GM20431 (cell line): Measurements from ENCODE around the gene ESYT1.

ENCODE experiments used
- in situ Hi-C: fragments of 300-500 bp; cut with MseI, MboI; formaldehyde crosslinking; loops from one replicate; pipeline ENCODE4 v1.15.0; 2020; ENCODE audit warnings: low sequenced_read_pairs; ENCODE audit not compliant: unreplicated experiment

ESYT1 gene

DNA sequence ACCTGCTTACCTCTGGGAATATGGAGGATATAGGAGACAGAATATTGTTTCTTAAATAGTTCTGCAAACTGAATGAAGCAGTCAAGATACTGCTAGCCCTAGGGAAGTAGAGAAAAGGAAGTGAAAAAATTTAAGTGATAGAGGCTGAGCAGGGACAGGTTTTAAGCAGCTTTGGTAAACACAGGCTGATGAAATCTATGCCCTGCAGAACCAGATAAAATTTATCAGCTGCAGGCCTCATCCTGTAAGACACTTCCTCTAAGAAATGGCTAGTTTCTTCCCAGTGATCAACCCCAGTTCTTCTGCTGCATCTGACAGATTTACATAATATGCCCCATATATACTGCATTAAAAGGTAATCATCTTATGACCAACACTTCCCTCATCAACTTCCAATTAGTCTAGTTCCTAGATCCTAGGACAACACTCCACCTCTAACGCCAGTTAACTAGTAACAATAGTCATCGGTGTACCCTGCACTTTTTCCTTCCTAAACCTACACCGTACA, 1.3 kb upstream of the ESYT1 start:
- in situ Hi-C loops: no loop called here

- in situ Hi-C loops: no loop called here
Observed at GRCh38 chr12:56127485-56127887, 581 bp upstream of the ESYT1 start.

GRCh38 chr12:56128670-56129205, 671 bp downstream of the ESYT1 start:
- in situ Hi-C loops: no loop called here

DNA sequence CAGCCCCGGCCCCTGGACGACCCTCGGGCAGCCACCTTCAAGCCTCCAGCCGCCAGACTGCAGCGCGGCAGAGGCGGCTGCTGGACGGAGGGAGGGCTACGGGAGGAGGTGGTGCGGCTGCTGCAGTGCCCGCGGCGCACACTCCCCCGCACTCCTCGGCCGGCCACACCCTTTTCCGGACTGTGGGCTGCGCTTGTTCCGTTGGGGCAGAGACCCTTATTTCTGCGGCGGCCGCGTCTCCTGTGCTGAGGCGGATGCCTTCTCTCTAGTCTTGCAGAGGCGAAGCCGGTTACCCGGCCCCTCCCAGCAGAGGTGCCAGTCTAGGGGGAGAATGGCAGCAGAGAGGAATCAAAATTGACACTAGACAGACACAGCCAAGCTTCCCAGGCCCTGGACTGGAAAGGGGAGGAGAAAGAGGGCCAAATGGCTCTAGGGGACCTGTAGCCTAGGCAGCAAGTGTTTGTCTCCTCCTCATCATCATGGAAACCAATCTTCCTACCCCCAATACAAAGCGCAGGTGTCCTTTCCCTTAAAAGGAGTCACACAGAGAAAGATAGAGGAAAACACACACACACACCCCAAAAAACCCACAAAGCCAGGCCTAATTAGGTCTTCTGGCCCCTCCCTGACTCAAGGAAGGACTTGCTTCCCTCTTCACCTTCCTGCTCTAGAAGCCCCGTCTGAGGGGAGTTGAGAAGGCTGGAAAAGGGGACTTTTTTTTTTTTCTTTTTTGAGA, 1.3 kb downstream of the ESYT1 start:
- in situ Hi-C loops: no loop called here

GRCh38 chr12:56129942-56130495, 2.0 kb downstream of the ESYT1 start:
- in situ Hi-C loops: no loop called here

DNA sequence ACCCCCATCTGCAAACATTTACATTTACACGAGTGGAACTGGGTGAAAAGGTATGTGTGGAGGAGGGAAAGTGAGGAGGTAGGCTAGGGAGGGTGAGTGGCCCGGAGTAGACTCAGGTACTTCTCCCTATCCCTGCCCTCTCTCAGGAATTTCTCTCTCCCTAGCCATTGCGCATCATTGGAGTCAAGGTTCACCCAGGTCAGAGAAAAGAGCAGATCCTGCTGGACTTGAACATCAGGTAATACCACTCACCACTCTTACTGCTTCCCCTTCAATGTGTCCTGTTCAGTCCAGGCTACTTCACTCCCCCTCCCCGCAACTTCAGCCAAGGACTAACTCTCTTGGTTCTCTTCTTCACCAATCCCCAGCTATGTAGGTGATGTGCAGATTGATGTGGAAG, 2.8 kb downstream of the ESYT1 start:
- in situ Hi-C loops: no loop called here

- in situ Hi-C loops: no loop called here
Observed at GRCh38 chr12:56134897-56135296, 6.8 kb downstream of the ESYT1 start.

DNA sequence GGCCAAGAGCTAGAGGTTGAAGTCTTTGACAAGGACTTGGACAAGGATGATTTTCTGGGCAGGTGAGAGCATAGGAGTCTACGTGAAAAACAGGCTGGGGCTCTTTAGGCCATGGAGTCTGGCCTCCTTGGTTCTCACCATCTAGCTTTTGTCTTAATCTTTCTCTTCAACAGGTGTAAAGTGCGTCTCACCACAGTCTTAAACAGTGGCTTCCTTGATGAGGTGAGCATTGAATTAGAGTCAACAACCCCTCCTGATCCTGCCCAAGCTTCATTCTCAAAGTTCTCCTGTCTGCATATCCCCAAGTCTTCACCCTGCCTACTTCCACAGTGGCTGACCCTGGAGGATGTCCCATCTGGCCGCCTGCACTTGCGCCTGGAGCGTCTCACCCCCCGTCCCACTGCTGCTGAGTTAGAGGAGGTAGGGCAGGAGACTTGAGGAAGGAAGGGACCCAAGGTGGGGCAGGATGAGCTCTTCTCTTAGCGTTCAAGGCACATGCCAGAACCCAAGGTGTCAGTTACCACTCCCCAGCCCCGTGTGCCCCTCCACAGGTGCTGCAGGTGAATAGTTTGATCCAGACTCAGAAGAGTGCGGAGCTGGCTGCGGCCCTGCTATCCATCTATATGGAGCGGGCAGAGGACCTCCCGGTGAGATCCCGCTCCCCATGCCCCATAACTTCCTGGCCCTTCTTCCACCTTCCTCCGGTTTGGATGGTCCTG, 9.9 kb downstream of the ESYT1 start:
- in situ Hi-C loops: no loop called here

- in situ Hi-C loops: no loop called here
Observed at GRCh38 chr12:56141946-56142784, 14.1 kb downstream of the ESYT1 start.

GRCh38 chr12:56143217-56143616, 15.2 kb downstream of the ESYT1 start:
- in situ Hi-C loops: no loop called here

DNA sequence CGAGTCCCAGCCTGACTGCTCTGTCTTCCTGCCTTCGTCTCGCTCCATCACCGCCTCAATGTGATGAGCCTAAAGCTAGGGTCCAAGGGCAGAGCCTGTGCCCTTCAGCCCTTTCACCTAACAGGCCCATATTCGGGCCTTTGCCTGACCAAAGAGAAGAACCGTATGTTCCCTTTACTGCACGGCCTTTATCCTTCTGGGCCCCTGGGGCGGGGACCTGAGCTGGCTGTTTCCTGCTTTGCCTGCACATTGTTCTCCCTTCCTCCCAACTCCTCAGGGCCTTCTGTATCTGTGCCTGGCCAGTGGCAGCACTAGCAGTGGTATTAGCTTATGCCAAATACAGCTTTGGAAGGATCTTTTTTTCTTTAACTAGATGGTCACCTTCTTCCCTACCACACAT, 15.8 kb downstream of the ESYT1 start:
- in situ Hi-C loops: no loop called here

DNA sequence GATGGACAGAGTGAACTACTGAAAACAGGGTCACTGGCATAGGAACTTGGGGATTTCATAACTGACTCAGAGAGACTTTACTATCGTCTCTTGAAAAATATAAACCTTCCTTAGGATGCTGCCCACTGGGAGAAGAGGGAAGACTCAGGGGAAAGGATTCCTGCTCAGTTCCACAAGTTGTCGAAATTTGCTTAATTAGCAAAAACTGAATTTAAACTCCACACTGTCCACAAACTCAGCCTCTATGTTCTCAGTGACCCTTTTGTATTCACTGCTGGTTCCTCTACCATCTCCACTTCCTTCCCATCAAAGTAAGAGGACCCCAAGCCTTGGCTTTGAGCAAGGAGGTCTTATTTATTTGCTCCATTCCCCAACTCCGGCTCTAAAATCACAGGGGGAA, 17.1 kb downstream of the ESYT1 start:
- in situ Hi-C loops: no loop called here

DNA sequence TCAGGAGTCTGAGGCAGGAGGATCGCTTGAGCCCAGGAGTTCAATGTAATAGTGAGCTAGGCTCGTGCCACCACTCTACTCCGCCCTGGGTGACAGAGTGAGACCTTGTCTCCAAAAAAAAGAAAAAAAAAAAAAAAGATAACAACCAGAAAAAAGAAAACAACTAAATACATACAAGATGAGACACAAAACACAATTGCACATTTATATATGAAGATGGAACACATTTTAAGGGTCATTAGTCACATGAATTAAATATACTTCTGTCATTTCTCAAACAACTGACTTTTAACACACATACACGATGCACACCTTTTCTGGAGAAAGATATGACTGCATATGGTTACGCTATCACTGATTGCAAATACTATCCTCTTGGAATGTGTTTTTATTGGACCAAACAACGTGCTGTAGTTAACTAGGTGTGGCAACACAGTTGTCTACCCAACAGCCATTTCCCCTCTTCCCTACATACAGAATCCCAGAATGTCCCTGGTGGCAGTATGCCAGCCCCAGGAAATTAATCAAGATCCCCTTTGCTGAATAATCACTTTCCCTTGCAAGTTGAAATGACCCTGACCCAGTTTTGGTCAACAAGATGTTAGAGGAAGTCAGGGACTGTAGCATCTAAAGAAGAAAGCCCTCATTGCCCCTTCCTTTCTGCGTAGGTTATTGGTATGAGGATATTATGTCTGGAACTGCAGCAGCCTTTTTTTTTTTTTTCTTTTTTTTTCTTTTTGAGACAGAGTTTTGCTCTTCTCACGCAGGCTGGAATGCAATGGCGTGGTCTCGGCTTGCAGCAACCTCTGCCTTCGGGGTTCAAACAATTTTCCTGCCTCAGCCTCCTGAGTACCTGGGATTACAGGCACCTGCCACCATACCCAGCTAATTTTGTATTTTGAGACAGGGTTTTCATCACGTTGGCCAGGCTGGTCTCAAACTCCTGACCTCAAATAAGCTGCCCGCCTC, 18.7 kb downstream of the ESYT1 start:
- in situ Hi-C loops: no loop called here

GRCh38 chr12:56150563-56150962, 22.5 kb downstream of the ESYT1 start:
- in situ Hi-C loops: no loop called here

- in situ Hi-C loops: no loop called here
Observed at GRCh38 chr12:56151672-56152131, 23.6 kb downstream of the ESYT1 start.

GRCh38 chr12:56152132-56152755, 24.2 kb downstream of the ESYT1 start, which contains the start of gene MYL6B:
MYL6B (plus strand) TSS chr12:56152587; CDS start chr12:56153919, 1,332 bp downstream.
- in situ Hi-C loops: no loop called here

GRCh38 chr12:56152756-56153677, 24.9 kb downstream of the ESYT1 start:
- in situ Hi-C loops: no loop called here
